Fibroblast of lung (primary cell): ENCODE results near the gene CIZ1. TPM values are rescaled to one million over a fixed set of nuclear protein-coding genes. Genes with fewer than 3 reads are reported as not detected.

Experiments used
- DNase-seq, 2 donors: peaks; one replicate each; pipeline versions ENCODE4 v3.0.0 to v3.0.0-alpha.2; 2010; ENCODE audit warnings: low read depth in 2 of 2
- H2AFZ ChIP-seq: 2 replicates; pipeline ENCODE4 v1.5.1; 2012; ENCODE audit warnings: low read length, control low read depth, inconsistent platforms
- H3K27ac ChIP-seq: 2 replicates; pipeline ENCODE4 v1.5.1; 2011; ENCODE audit warnings: low read length, control low read depth; ENCODE audit not compliant: insufficient read depth
- H3K27me3 ChIP-seq: 2 replicates; pipeline ENCODE4 v1.5.1; 2011; ENCODE audit warnings: mild to moderate bottlenecking, low read length; ENCODE audit not compliant: control insufficient read depth, insufficient read depth
- H3K36me3 ChIP-seq: 2 replicates; pipeline ENCODE4 v1.5.1; 2011; ENCODE audit warnings: low read length; ENCODE audit not compliant: control insufficient read depth, insufficient read depth
- H3K4me1 ChIP-seq: 2 replicates; pipeline ENCODE4 v1.5.1; 2011; ENCODE audit warnings: low read length; ENCODE audit not compliant: control insufficient read depth, insufficient read depth; ENCODE audit errors: extremely low read depth
- H3K4me2 ChIP-seq: 2 replicates; pipeline ENCODE4 v1.5.1; 2011; ENCODE audit warnings: low read length, control low read depth; ENCODE audit not compliant: insufficient read depth; ENCODE audit errors: extremely low read depth
- H3K4me3 ChIP-seq, 4 experiments: fragments of 200-600 bp in 1 of 4; sonication (generic) in 1 of 4; replicated peaks in 1 of 4; 2 replicates each; pipeline ENCODE4 v1.5.1; 2011 to 2016; ENCODE audit warnings: low read length in 4 of 4, low read depth in 3 of 4, mild to moderate bottlenecking in 3 of 4, control low read depth in 2 of 4, inconsistent platforms in 1 of 4, mixed read lengths in 1 of 4; ENCODE audit not compliant: insufficient read depth in 1 of 4; ENCODE audit errors: control extremely low read depth in 1 of 4
- H3K79me2 ChIP-seq: 2 replicates; pipeline ENCODE4 v1.5.1; 2012; ENCODE audit warnings: mild to moderate bottlenecking, low read length, inconsistent platforms; ENCODE audit not compliant: control insufficient read depth, insufficient read depth
- H3K9ac ChIP-seq: 2 replicates; pipeline ENCODE4 v1.5.1; 2011; ENCODE audit warnings: mild to moderate bottlenecking, low read length, control low read depth; ENCODE audit not compliant: insufficient read depth
- H3K9me3 ChIP-seq: 2 replicates; pipeline ENCODE4 v1.5.1; 2012; ENCODE audit warnings: low read depth, low read length; ENCODE audit not compliant: control insufficient read depth, insufficient read depth
- H4K20me1 ChIP-seq: 2 replicates; pipeline ENCODE4 v1.5.1; 2011; ENCODE audit warnings: low read length; ENCODE audit not compliant: control insufficient read depth, insufficient read depth; ENCODE audit errors: extremely low read depth
- CTCF ChIP-seq, 2 donors: IDR thresholded peaks in 1 of 2; conservative IDR thresholded peaks in 1 of 2; 1 replicate in 1 of 2; 2 replicates in 1 of 2; pipeline ENCODE4 v1.5.1; 2011 to 2012; ENCODE audit warnings: low read length in 2 of 2, control low read depth in 1 of 2, inconsistent platforms in 1 of 2, low read depth in 1 of 2, mild to moderate bottlenecking in 1 of 2
- EZH2 ChIP-seq: IDR thresholded peaks from 2 replicates; pipeline ENCODE4 v1.5.1; 2012; ENCODE audit warnings: low read length, control low read depth, mild to moderate bottlenecking; ENCODE audit errors: missing control alignments
- polyA plus RNA-seq, 2 donors: library from polyadenylated mRNA; depleted of rRNA in 1 of 2; stranded (reverse) in 1 of 2; unstranded in 1 of 2; fragments of >200 nt; gene quantifications; 2 replicates each; pipeline ENCODE4 v1.2.1, GENCODE V29; 2011 to 2012; ENCODE audit warnings: missing spikeins in 1 of 2
- total RNA-seq: library from RNA; depleted of rRNA; stranded (reverse); fragments of >200 nt; gene quantifications from 2 replicates; pipeline ENCODE4 v1.2.1, GENCODE V29; 2014

The CIZ1 gene
- total and polyA plus RNA-seq, 2 donors (not counting 1 experiment from before 2014, with no cell fraction given), result 26.1 to 27.2 TPM

DNA sequence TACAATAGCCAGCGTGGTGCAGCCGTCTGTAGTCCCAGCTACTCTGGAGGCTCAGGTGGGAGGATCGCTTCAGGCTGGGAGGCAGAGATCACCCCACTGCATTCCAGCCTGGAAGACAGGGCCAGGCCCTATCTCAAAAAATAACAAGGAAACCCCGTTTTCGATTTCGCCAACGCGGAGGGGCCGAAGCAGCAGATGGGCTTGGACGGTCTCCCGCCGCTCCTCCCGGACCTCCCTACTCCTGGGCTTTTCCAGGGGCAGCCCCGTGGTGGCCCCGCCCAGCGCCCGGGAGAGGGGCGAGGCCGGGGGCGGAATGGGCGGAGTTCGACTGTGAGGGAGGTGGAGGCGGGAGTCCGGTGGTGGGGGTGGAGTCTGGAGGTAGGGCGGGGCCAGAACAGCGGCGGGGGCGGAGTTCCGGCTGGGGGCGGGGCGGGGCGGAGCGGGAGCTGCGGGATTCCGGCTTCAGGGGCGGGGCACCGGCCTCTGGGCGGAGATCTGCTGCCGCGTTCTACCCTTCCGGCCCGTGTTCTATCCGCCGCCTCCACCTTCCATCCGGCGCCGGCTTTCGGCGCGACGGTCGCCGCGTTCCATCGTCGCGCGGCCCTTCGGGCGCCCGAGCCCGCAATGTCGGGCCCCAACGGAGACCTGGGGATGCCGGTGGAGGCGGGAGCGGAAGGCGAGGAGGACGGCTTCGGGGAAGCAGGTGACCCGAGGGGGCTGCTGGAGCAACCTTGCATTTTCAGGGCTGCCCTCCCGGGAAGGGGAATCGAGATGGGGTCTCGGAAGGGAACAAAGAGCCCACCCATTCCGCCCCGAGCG, 31.4 kb downstream of the CIZ1 start, which contains the start of gene BBLN:
Gene BBLN, plus strand, starts transcription at position 482 of the 819 bp plus-strand sequence. Its CDS starts 143 bp downstream, at position 625.
- H3K9ac ChIP-seq, result peak within 1 kb of the TSS; percentile 73
- H4K20me1 ChIP-seq, result no peaks in the 10 kb centered on the region
- TF ChIP-seq CTCF (conservative IDR thresholded peaks at IDR 0.05 in 1 of 2, IDR thresholded peaks at IDR 0.05 in 1 of 2; ENCODE audit: low read depth in 1 of 2, low read length in 2 of 2), result no peak
- TF ChIP-seq EZH2, result no peak
- peak; percentile 83 to 89 for DNase-seq
- H2AFZ ChIP-seq, result peak within 1 kb of the TSS; percentile 94
- H3K27me3 ChIP-seq, result no peaks in the 10 kb centered on the region
- peak within 1 kb of the TSS; percentile 67 to 93 (median 82) for H3K4me3 ChIP-seq
- peak within 1 kb of the TSS; percentile 59 for H3K27ac ChIP-seq
- no peaks in the 10 kb centered on the region for H3K79me2 ChIP-seq
- H3K9me3 ChIP-seq, result no peaks in the 10 kb centered on the region
- H3K36me3 ChIP-seq, result peaks cover 6% of the 10 kb centered on the region
- peak within 1 kb of the TSS; percentile 86 for H3K4me2 ChIP-seq
- no peaks in the 10 kb centered on the region for H3K4me1 ChIP-seq

DNA sequence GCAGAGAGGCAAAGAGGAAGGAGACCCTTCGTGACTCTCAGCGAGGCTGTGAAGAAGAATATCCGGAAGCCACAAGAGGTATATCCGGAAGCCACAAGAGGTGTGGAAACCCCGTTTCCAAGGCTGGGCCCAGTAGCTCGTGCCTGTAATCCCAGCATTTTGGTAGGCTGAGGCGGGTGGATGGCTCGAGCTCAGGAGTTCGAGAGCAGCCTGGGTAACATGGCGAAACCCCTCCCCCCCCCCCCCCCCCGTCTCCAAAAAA, 31.9 kb downstream of the CIZ1 start:
- no peak for DNase-seq
- H4K20me1 ChIP-seq, result no peaks in the 10 kb centered on the region
- H3K9me3 ChIP-seq, result no peaks in the 10 kb centered on the region
- peak overlapping the region; percentile 94 for H2AFZ ChIP-seq
- H3K4me1 ChIP-seq, result no peaks in the 10 kb centered on the region
- no peak for TF ChIP-seq CTCF (conservative IDR thresholded peaks at IDR 0.05 in 1 of 2, IDR thresholded peaks at IDR 0.05 in 1 of 2; ENCODE audit: low read depth in 1 of 2, low read length in 2 of 2)
- no peak for TF ChIP-seq EZH2
- H3K36me3 ChIP-seq, result peaks cover 6% of the 10 kb centered on the region
- peak overlapping the region; percentile 53 for H3K9ac ChIP-seq
- H3K4me2 ChIP-seq, result peak overlapping the region; percentile 79
- H3K79me2 ChIP-seq, result no peaks in the 10 kb centered on the region
- peak overlapping the region; percentile 59 for H3K27ac ChIP-seq
- H3K4me3 ChIP-seq, result peak overlapping the region; percentile 40 to 61 (median 52)
- H3K27me3 ChIP-seq, result no peaks in the 10 kb centered on the region

DNA sequence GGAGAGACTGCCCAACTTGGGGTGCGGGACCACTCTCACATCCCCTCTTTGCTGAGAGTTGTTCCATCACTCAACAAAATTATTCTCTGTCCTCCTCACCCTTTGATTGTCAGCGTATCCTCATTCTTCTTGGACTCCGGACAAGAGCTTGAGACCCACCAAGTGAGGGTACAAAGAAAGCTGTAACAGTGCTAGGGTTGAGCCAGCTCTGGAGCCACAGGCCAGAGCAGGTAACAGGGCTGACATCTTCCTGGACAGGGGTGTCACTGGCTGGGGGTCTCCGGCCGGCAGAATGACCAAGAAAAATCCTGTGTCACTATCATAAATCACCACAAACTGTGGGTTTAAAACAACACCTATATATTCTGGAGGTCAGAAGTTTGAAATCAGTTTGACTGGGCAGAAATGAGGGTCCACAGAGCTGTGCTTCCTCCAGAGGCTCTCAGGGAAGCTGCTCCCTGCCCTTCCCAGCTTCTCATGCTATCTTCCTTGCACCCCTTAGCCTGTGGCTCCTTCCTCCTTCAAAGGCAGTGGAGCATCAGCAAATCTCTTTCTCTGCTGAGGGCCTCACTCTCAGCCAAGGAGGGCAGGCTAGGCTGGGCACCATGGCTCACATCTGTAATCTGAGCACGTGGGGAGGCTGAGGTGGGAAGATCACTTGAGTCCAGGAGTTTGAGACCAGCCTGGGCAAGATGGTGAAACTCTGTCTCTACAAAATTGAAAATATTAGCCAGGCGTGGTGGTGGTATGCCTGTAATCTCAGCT, 35.5 kb downstream of the CIZ1 start:
- Histone ChIP-seq H3K27me3 (no peaks in the 10 kb centered on the region), H3K4me2 (no peak overlapping the region), H3K4me3 (no peak overlapping the region), H3K9me3 (no peaks in the 10 kb centered on the region), H3K4me1 (no peaks in the 10 kb centered on the region), H3K79me2 (no peaks in the 10 kb centered on the region), H3K36me3 (no peaks in the 10 kb centered on the region), H4K20me1 (no peaks in the 10 kb centered on the region), H2AFZ (no peak overlapping the region), H3K27ac (no peak overlapping the region), H3K9ac (no peak overlapping the region)
- no peak for DNase-seq
- no peak for TF ChIP-seq CTCF (conservative IDR thresholded peaks at IDR 0.05 in 1 of 2, IDR thresholded peaks at IDR 0.05 in 1 of 2; ENCODE audit: low read depth in 1 of 2, low read length in 2 of 2)
- no peak for TF ChIP-seq EZH2
